Measurements from ENCODE around the gene ANP32E. TPM values are rescaled to one million over a fixed set of nuclear protein-coding genes. Genes with fewer than 3 reads are reported as not detected.

ANP32E gene
- polyA plus RNA-seq, 1 of the 3 experiments (the other 2 are of a cell fraction), result 8.2 TPM

- peak overlapping the region in 1 of 2 experiments; percentile 17; a peak in 1 of 4 replicates for H3K27ac ChIP-seq (ENCODE audit: low read depth in 2 of 2, low read length in 1 of 2)
- no peak for TF ChIP-seq TCF12 (IDR thresholded peaks at IDR 0.05)
- no peak for TF ChIP-seq RCOR1 (IDR thresholded peaks at IDR 0.05; ENCODE audit: low read length)
- no peak for TF ChIP-seq RXRA (IDR thresholded peaks at IDR 0.05; ENCODE audit: borderline replicate concordance, low read depth)
- no peak for TF ChIP-seq POLR2AphosphoS5 (IDR thresholded peaks at IDR 0.05; ENCODE audit: low read depth, low read length)
- no peak for TF ChIP-seq NFIC (IDR thresholded peaks at IDR 0.05; ENCODE audit: borderline replicate concordance)
- TF ChIP-seq CTCF (IDR thresholded peaks at IDR 0.05), result no peak
- no peak for TF ChIP-seq SIN3A (IDR thresholded peaks at IDR 0.05; ENCODE audit: borderline replicate concordance, low read depth, low read length)
- no peak for TF ChIP-seq SMC3 (IDR thresholded peaks at IDR 0.05; ENCODE audit: low read depth, low read length)
- H3K9me3 ChIP-seq, result no peaks in the 10 kb centered on the region
- H3F3A ChIP-seq (replicated peaks; ENCODE audit: insufficient read depth), result peaks cover 12% of the 10 kb centered on the region
- 63% methylated on average over 9 of the region's 11 CpGs for WGBS (ENCODE audit: low lambda C conversion rate)
- ChIA-PET POLR2A (interaction anchor here (2.1 kb wide), 1 partner anchor 9 kb away, joined by 9 read pairs; the partner anchor contains the start of gene APH1A), CTCF (interaction anchor here (0.9 to 8.7 kb wide), 2 partner anchors 20 to 21 kb away, joined by 3 to 110 read pairs; partner anchors contain the start of gene CIART)
- H3K9me2 ChIP-seq, result no peaks in the 10 kb centered on the region
- H4K20me1 ChIP-seq (ENCODE audit: insufficient read depth), result no peaks in the 10 kb centered on the region
- peaks cover 17 to 21% of the 10 kb centered on the region in 2 experiments; a peak in 3 of 4 replicates for H3K4me1 ChIP-seq (ENCODE audit: control insufficient read depth in 1 of 2, insufficient read depth in 2 of 2, low read depth in 1 of 2, low read length in 1 of 2)
- peak overlapping the region; percentile 17; the same call in 1 of the 2 replicates for H3K4me2 ChIP-seq
- no peaks in the 10 kb centered on the region for H3K79me2 ChIP-seq (ENCODE audit: insufficient read depth)
- H3K4me3 ChIP-seq (ENCODE audit: low read depth in 2 of 2, low read length in 1 of 2), result no peak overlapping the region
- peaks cover 6 to 9% of the 10 kb centered on the region in 2 experiments for H3K36me3 ChIP-seq (replicated peaks in 1 of 2; ENCODE audit: control insufficient read depth in 1 of 2, insufficient read depth in 2 of 2, low read length in 1 of 2)
- DNase-seq, result peak; percentile 21
- H3K9ac ChIP-seq, result no peak overlapping the region
- no peak overlapping the region for H2AFZ ChIP-seq (ENCODE audit: low read depth)
- no peaks in the 10 kb centered on the region for H3K27me3 ChIP-seq (ENCODE audit: insufficient read depth)
Observed at GRCh38 chr1:150259758-150260669, 24.1 kb upstream of the ANP32E start.

- Histone ChIP-seq H3K79me2 (ENCODE audit: insufficient read depth) (no peaks in the 10 kb centered on the region), H3K27ac (ENCODE audit: low read depth in 2 of 2, low read length in 1 of 2) (no peak overlapping the region), H3K9ac (no peak overlapping the region), H3K4me1 (ENCODE audit: control insufficient read depth in 1 of 2, insufficient read depth in 2 of 2, low read depth in 1 of 2, low read length in 1 of 2) (peaks cover 17 to 21% of the 10 kb centered on the region in 2 experiments; a peak in 3 of 4 replicates), H2AFZ (ENCODE audit: low read depth) (no peak overlapping the region), H3K4me3 (ENCODE audit: low read depth in 2 of 2, low read length in 1 of 2) (no peak overlapping the region), H3K9me2 (no peaks in the 10 kb centered on the region), H3K4me2 (no peak overlapping the region), H3K27me3 (ENCODE audit: insufficient read depth) (no peaks in the 10 kb centered on the region), H3K36me3 (replicated peaks in 1 of 2; ENCODE audit: control insufficient read depth in 1 of 2, insufficient read depth in 2 of 2, low read length in 1 of 2) (peaks cover 0 to 1% of the 10 kb centered on the region in 2 experiments), H4K20me1 (ENCODE audit: insufficient read depth) (no peaks in the 10 kb centered on the region), H3F3A (replicated peaks; ENCODE audit: insufficient read depth) (peaks cover 12% of the 10 kb centered on the region), H3K9me3 (no peaks in the 10 kb centered on the region)
- CTCF ChIA-PET, result interaction anchor here (0.9 to 8.7 kb wide), 2 partner anchors 19 to 21 kb away, joined by 3 to 110 read pairs; partner anchors contain the start of gene CIART
- POLR2A ChIA-PET, result interaction anchor here (0.5 to 2.1 kb wide), 2 partner anchors 10 to 20 kb away, joined by 3 to 9 read pairs; partner anchors contain the start of gene APH1A
- DNase-seq, result no peak
- 78% methylated on average over 4 of the region's 4 CpGs for WGBS (ENCODE audit: low lambda C conversion rate)
- TF ChIP-seq EZH2phosphoT487 (IDR thresholded peaks at IDR 0.05; ENCODE audit: borderline replicate concordance, low read depth) (no peak), FOSL2 (IDR thresholded peaks at IDR 0.05; ENCODE audit: borderline replicate concordance, low read depth) (no peak), YY1 (IDR thresholded peaks at IDR 0.05; ENCODE audit: low read depth) (no peak), MEF2A (IDR thresholded peaks at IDR 0.05; ENCODE audit: borderline replicate concordance, low read depth) (no peak), SMC3 (IDR thresholded peaks at IDR 0.05; ENCODE audit: low read depth, low read length) (no peak), USF2 (IDR thresholded peaks at IDR 0.05; ENCODE audit: borderline replicate concordance, low read depth, low read length) (no peak)
Observed at GRCh38 chr1:150259217-150259616, 23.3 kb upstream of the ANP32E start.

Measured in SK-N-SH (cell line).